Measurements from ENCODE around the gene SNCAIP. TPM values are rescaled to one million over a fixed set of nuclear protein-coding genes. Genes with fewer than 3 reads are reported as not detected.
"Not testable (repeated sequence)": the region's sequence is repeated elsewhere in the genome, so short reads cannot be mapped to it uniquely, and the experiment has no call there.

SNCAIP gene
- total RNA-seq, 1 experiment from 2014 or later = not detected

GRCh38 chr5:122356855-122357254 lies 44.8 kb downstream of the SNCAIP start:
- no peak for DNase-seq (ENCODE audit: low spot score)

GRCh38 chr5:122358372-122358979 lies 46.4 kb downstream of the SNCAIP start:
- peak; percentile 16 for DNase-seq (ENCODE audit: low spot score)

- no peak for DNase-seq (ENCODE audit: low spot score)
Observed at GRCh38 chr5:122362361-122362760, 50.3 kb downstream of the SNCAIP start.

GRCh38 chr5:122363623-122364022 lies 51.6 kb downstream of the SNCAIP start:
- DNase-seq (ENCODE audit: low spot score) = no peak

GRCh38 chr5:122366501-122366900 lies 54.5 kb downstream of the SNCAIP start:
- no peak for DNase-seq (ENCODE audit: low spot score)

GRCh38 chr5:122367456-122367855 lies 55.4 kb downstream of the SNCAIP start:
- DNase-seq (ENCODE audit: low spot score) = no peak

GRCh38 chr5:122368510-122369251 lies 56.6 kb downstream of the SNCAIP start:
- DNase-seq (ENCODE audit: low spot score) = no peak

- no peak for DNase-seq (ENCODE audit: low spot score)
Observed at GRCh38 chr5:122369253-122369815, 57.3 kb downstream of the SNCAIP start.

- no peak for DNase-seq (ENCODE audit: low spot score)
Observed at GRCh38 chr5:122371511-122372151, 59.6 kb downstream of the SNCAIP start.

- no peak for DNase-seq (ENCODE audit: low spot score)
Observed at GRCh38 chr5:122374110-122374509, 62.1 kb downstream of the SNCAIP start.

- no peak for DNase-seq (ENCODE audit: low spot score)
Observed at GRCh38 chr5:122375801-122376200, 63.8 kb downstream of the SNCAIP start.

- DNase-seq (ENCODE audit: low spot score) = no peak
Observed at GRCh38 chr5:122376250-122376649, 64.2 kb downstream of the SNCAIP start.

- no peak for DNase-seq (ENCODE audit: low spot score)
Observed at GRCh38 chr5:122377026-122377425, 65.0 kb downstream of the SNCAIP start.

GRCh38 chr5:122382938-122383337 lies 70.9 kb downstream of the SNCAIP start:
- not testable (repeated sequence) for DNase-seq (ENCODE audit: low spot score)

GRCh38 chr5:122384739-122385235 lies 72.8 kb downstream of the SNCAIP start:
- no peak for DNase-seq (ENCODE audit: low spot score)

GRCh38 chr5:122385286-122385685 lies 73.2 kb downstream of the SNCAIP start:
- no peak for DNase-seq (ENCODE audit: low spot score)

GRCh38 chr5:122385808-122386207 lies 73.8 kb downstream of the SNCAIP start:
- DNase-seq (ENCODE audit: low spot score) = no peak

- no peak for DNase-seq (ENCODE audit: low spot score)
Observed at GRCh38 chr5:122390154-122390553, 78.1 kb downstream of the SNCAIP start.

- DNase-seq (ENCODE audit: low spot score) = no peak
Observed at GRCh38 chr5:122390694-122391093, 78.7 kb downstream of the SNCAIP start.

GRCh38 chr5:122391621-122392020 lies 79.6 kb downstream of the SNCAIP start:
- no peak for DNase-seq (ENCODE audit: low spot score)

GRCh38 chr5:122392224-122392623 lies 80.2 kb downstream of the SNCAIP start:
- no peak for DNase-seq (ENCODE audit: low spot score)

- DNase-seq (ENCODE audit: low spot score) = no peak
Observed at GRCh38 chr5:122392824-122393223, 80.8 kb downstream of the SNCAIP start.

Data from HT-29 (cell line).